AG09319 (cell line): ENCODE measurements around the gene MRPL21.

ENCODE experiments used
- DNase-seq: peaks from one replicate; pipeline ENCODE4 v3.0.0-alpha.2; 2010; ENCODE audit warnings: low read depth; ENCODE audit errors: extremely low read depth
- TF ChIP-seq, protein P1 (sequence below): IDR thresholded peaks from 2 replicates; pipeline ENCODE4 v1.5.1; 2011; ENCODE audit warnings: low read depth, mild to moderate bottlenecking, inconsistent platforms, low read length, moderate library complexity

The MRPL21 gene

DNA sequence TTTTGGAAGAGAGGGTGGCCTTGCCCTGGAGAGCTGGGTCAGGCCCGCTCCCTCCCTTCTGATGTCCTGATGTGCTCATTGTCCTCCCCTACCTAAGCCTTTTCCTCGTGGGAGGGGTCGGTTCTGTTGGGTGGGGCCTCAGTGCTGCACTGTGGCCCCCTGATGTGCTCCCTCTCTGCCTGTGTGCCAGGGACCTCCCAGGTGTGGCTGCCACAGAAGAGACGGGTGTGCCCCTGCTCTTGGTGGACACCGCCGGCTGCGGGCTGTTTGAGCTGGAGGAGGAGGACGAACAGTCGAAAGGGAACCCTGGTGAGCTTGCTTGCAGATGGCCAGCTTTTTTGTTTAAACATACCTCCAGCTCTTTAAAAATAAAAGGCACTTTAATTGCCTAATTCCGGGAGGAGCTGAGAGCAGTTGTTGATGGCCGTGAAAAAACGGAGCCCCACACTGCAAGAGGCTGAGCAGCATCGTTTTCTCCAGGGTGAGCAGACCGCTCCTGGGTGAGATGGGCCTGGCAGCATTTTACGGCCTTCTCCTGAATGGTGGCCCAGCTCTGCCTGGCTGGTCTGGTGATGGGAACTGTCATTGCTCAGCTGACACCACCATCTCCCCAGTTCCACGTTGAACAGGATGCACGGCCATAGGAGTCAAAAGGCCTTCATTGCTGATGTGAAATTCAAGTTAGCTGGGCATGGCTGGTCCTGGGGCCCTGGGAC is 30.1 kb upstream of the MRPL21 start:
- DNase-seq, result no peak
- TF ChIP-seq, protein P1, sequence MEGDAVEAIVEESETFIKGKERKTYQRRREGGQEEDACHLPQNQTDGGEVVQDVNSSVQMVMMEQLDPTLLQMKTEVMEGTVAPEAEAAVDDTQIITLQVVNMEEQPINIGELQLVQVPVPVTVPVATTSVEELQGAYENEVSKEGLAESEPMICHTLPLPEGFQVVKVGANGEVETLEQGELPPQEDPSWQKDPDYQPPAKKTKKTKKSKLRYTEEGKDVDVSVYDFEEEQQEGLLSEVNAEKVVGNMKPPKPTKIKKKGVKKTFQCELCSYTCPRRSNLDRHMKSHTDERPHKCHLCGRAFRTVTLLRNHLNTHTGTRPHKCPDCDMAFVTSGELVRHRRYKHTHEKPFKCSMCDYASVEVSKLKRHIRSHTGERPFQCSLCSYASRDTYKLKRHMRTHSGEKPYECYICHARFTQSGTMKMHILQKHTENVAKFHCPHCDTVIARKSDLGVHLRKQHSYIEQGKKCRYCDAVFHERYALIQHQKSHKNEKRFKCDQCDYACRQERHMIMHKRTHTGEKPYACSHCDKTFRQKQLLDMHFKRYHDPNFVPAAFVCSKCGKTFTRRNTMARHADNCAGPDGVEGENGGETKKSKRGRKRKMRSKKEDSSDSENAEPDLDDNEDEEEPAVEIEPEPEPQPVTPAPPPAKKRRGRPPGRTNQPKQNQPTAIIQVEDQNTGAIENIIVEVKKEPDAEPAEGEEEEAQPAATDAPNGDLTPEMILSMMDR, result no peak

DNA sequence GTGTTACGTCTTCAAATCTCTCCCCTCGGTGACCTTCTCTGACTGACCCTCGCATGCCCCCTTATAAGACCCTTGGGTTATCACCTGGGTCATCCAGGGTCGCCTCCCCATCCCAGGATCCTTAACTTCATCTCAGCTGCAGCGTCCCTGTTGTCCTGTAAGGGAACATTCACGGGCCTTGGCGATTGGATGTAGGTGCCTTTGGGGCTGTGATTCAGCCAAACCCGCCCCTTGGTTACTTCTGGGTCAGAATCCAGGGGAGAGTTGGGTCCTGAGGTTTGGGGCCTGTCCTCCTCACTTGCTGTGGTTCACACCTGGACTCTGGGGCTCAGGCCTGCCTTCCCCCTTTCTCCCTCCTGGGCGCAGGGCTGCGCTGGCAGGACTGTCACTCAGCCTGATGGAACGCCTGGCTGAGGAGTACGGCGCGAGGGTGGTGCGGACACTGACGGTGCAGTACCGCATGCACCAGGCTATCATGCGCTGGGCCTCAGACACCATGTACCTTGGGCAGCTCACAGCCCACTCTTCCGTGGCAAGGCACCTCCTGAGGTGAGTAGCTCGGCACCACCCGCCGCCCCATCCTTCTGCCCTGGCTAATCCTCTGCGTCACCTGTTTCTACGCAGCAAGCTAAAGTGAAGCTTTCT is 29.4 kb upstream of the MRPL21 start:
- DNase-seq, result no peak
- TF ChIP-seq, protein P1, result no peak

GRCh38 chr11:68932358-68932757 is 28.7 kb upstream of the MRPL21 start:
- no peak for DNase-seq
- TF ChIP-seq, protein P1, result no peak

- DNase-seq, result no peak
- TF ChIP-seq, protein P1, result no peak
These were observed 28.3 kb upstream of the MRPL21 start for GRCh38 chr11:68931911-68932310.

GRCh38 chr11:68930991-68931855 is 27.6 kb upstream of the MRPL21 start:
- no peak for DNase-seq

DNA sequence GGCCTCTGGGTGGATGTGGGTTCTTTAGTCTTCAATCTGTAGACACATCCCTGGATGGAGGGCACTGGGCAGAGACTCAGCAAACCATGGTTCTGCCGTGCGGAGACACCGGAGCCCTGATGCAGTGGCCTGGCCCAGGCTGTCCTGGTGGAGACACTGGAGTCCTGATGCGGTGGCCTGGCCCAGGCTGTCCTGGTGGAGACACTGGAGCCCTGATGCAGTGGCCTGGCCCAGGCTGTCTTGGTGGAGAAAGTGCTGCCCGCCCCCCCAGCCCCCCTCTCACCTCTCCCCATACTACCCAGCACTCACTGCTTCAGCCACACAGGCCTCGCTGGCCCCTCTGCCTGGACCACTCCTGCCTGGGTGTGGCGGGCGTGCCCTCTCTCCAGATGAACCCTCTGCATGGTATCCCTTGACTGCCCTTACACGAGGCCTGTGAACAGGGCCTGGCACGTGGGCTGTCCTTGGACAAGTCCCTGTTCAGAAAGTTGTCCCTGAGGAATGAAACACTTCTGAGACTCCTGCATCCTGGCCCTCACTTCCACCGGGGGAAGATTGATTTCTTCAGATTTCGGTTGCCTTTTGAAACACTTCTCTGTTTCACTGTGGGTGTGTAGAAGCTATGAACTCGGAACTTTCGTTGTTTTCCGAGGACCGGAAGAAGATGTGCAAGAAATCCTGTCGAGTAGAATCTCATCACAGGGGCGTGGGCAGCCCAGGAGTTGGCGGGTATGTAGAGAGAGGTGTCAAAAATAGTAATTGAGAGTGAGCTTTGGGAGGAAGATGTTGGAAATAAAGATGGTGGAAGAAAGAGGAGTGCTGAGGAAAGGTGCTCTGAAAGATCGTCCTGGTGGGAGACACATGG is 26.3 kb upstream of the MRPL21 start:
- TF ChIP-seq, protein P1, result no peak
- no peak for DNase-seq

More at GRCh38 chr11:68930991-68931855, 27.6 kb upstream of the MRPL21 start:
- TF ChIP-seq, protein P1, result no peak
